Bronchial smooth muscle cell (primary cell): ENCODE results near the gene TMEM80. TPM values are rescaled to one million over a fixed set of nuclear protein-coding genes. Genes with fewer than 3 reads are reported as not detected.

Experiments used
- total RNA-seq: library from RNA; depleted of rRNA; stranded (reverse); fragments of >200 nt; gene quantifications from 2 replicates; pipeline ENCODE4 v1.2.1, GENCODE V29; 2014

TMEM80 gene
- 3.8 and 5.8 TPM in 2 replicates for total RNA-seq

GRCh38 chr11:695538-696248 is at the start of gene TMEM80:
Gene TMEM80, plus strand, starts transcription at chr11:695816. Its CDS starts 12 bp downstream, at chr11:695828.

GRCh38 chr11:694563-695287 is 891 bp upstream of the TMEM80 start, which contains the start of gene DEAF1:
Gene DEAF1, minus strand, starts transcription at chr11:695222. Its CDS starts 175 bp downstream, at chr11:695047.

DNA sequence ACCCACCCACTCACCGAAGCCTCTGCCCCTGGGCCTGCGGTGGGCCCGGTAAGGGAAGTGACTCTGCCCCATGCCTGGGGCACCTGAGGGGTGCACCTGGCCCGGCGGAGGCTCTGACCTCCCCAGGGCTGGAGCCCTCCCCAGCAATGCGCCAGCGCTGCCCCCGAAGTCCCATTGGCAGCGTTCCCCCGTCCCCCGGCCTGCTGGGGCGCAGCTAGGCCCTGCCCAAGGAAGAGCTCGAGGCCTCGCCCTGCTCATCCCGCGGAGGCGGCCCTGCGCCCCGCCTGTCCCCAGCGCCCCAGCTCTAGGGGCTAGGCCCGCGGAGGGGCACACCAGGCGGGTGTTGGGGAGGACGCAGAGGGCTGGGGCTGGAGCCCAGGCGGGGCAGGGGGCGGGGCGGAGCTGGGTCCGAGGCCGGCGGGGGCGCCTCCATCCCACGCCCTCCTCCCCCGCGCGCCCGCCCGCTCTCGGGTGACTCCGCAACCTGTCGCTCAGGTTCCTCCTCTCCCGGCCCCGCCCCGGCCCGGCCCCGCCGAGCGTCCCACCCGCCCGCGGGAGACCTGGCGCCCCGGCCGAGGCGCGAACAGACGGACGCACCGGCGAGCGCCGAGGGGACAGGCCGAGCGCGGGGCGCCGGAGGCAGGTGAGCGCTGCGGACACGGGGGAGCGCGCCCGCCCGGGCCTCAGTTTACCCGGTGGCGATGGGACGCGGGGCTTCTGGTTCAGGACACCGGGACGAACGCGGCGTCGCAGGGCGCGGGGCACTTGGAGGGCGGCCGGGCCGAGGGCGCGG is 10.2 kb downstream of the TMEM80 start, which contains the start of gene EPS8L2:
EPS8L2 (plus strand) TSS at position 586 of the 793 bp plus-strand sequence. CDS start 3,177 bp downstream, outside the sequence.

DNA sequence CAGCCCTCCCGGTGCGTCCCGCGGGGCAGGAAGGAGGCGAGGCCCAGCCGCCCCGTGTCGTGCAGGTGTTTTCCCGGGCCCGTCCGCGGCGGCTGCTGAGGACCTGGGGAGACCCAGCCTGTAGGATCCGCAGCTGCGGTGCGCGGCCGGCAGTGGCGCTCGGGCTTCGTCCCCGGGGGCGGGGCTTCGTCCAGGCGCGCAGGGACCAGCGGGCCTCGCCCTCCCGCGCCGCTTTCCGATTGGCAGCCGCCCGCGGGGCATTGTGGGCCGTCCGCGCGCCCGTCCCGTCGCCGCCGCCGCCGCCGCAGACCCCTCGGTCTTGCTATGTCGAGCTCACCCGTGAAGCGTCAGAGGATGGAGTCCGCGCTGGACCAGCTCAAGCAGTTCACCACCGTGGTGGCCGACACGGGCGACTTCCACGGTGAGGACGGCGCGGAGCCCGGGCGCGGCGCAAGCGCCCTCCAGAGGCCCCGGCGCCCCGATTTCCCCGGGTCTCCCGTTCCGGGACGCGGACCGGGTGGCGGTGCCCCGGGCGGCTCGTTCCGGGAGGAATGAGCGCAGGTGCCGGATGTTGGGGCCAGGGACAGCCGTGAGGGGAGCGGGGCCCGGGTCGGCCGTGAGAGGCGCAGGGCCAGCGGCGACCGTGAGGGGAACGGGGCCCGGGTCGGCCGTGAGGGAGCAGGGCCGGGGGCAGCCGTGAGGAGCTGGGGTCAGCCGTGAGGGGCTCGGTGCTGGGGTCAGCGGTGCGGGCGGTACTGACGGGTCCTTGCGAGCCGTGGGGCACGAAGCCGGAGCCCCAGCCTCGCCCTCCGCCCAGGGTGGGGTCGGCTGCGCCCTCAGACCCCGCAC is 51.8 kb downstream of the TMEM80 start, which contains the start of gene TALDO1:
TALDO1 (plus strand) TSS at position 307 of the 849 bp plus-strand sequence; CDS start at position 325, 18 bp downstream.

Other genes with a start within 250 kb of the TMEM80 start
- 34.9 and 37.8 TPM in 2 replicates for gene PTDSS2, start 245.5 kb upstream of the TMEM80 start, total RNA-seq
- 385 and 511 TPM in 2 replicates for gene RNH1, start 188.6 kb upstream of the TMEM80 start, total RNA-seq
- 68.8 and 70.8 TPM in 2 replicates for gene HRAS, start 160.2 kb upstream of the TMEM80 start, total RNA-seq
- 0.95 and 1.0 TPM in 2 replicates for gene LRRC56, start 158.3 kb upstream of the TMEM80 start, total RNA-seq
- 0.47 TPM in 1 of 2 replicates, not detected in the other for gene LMNTD2, start 135.1 kb upstream of the TMEM80 start, total RNA-seq
- 0.34 and 2.0 TPM in 2 replicates for gene RASSF7, start 134.8 kb upstream of the TMEM80 start, total RNA-seq
- gene PHRF1, start 119.3 kb upstream of the TMEM80 start, total RNA-seq: 17.9 and 18.0 TPM in 2 replicates
- gene IRF7, start 79.9 kb upstream of the TMEM80 start, total RNA-seq: 4.9 and 5.8 TPM in 2 replicates
- gene CDHR5, start 70.9 kb upstream of the TMEM80 start, total RNA-seq: not detected in 2 replicates
- gene SCT, start 68.6 kb upstream of the TMEM80 start, total RNA-seq: 0.43 and 0.47 TPM in 2 replicates
- under 0.01 TPM in 1 of 2 replicates, not detected in the other for gene DRD4, start 58.5 kb upstream of the TMEM80 start, total RNA-seq
- gene DEAF1, start 594 bp upstream of the TMEM80 start, total RNA-seq: 28.7 and 43.7 TPM in 2 replicates
- gene EPS8L2, start 10.4 kb downstream of the TMEM80 start, total RNA-seq: 64.5 and 88.6 TPM in 2 replicates
- gene TALDO1, start 51.6 kb downstream of the TMEM80 start, total RNA-seq: 127 and 174 TPM in 2 replicates
- gene GATD1, start 81.7 kb downstream of the TMEM80 start, total RNA-seq: 20.5 and 20.8 TPM in 2 replicates
- 0.69 and 2.0 TPM in 2 replicates for gene CEND1, start 94.3 kb downstream of the TMEM80 start, total RNA-seq
- 11.8 and 12.5 TPM in 2 replicates for gene SLC25A22, start 102.5 kb downstream of the TMEM80 start, total RNA-seq
- gene PIDD1, start 109.4 kb downstream of the TMEM80 start, total RNA-seq: 7.1 and 9.9 TPM in 2 replicates
- gene RPLP2, start 114.2 kb downstream of the TMEM80 start, total RNA-seq: 334 and 584 TPM in 2 replicates
- gene PNPLA2, start 123.1 kb downstream of the TMEM80 start, total RNA-seq: 18.8 TPM in 2 replicates
- 0.43 and 2.4 TPM in 2 replicates for gene CRACR2B, start 132.1 kb downstream of the TMEM80 start, total RNA-seq
- 615 and 663 TPM in 2 replicates for gene CD151, start 137.1 kb downstream of the TMEM80 start, total RNA-seq
- 324 and 475 TPM in 2 replicates for gene POLR2L, start 146.7 kb downstream of the TMEM80 start, total RNA-seq
- 130 and 162 TPM in 2 replicates for gene TSPAN4, start 147.0 kb downstream of the TMEM80 start, total RNA-seq
- 42.7 and 63.5 TPM in 2 replicates for gene CHID1, start 215.0 kb downstream of the TMEM80 start, total RNA-seq
- 22.9 and 27.0 TPM in 2 replicates for gene AP2A2, start 230.1 kb downstream of the TMEM80 start, total RNA-seq